Nephron progenitor cell (in vitro differentiated cells): ENCODE measurements around the gene SEMA6A.

Source experiments
- DNase-seq: peaks from one replicate; pipeline ENCODE4 v3.0.0; 2021
- H3K27ac Mint-ChIP-seq: 2 replicates; pipeline ENCODE4 v1.8.0; 2021; ENCODE audit warnings: mild to moderate bottlenecking, moderate library complexity, mixed read lengths
- H3K27me3 Mint-ChIP-seq: 2 replicates; pipeline ENCODE4 v1.8.0; 2021; ENCODE audit warnings: mild to moderate bottlenecking, low read depth, mixed read lengths; ENCODE audit not compliant: poor library complexity
- H3K36me3 Mint-ChIP-seq: 2 replicates; pipeline ENCODE4 v1.8.0; 2021; ENCODE audit warnings: low read depth, mixed read lengths
- H3K4me1 Mint-ChIP-seq: 2 replicates; pipeline ENCODE4 v1.8.0; 2021; ENCODE audit warnings: mixed read lengths
- H3K4me3 Mint-ChIP-seq: 2 replicates; pipeline ENCODE4 v1.8.0; 2021; ENCODE audit warnings: mild to moderate bottlenecking, moderate library complexity, mixed read lengths
- H3K9me3 Mint-ChIP-seq: 2 replicates; pipeline ENCODE4 v1.8.0; 2021; ENCODE audit warnings: mild to moderate bottlenecking, moderate library complexity, mixed read lengths
- CTCF ChIP-seq: fragments of 200-600 bp; sonication (generic); IDR thresholded peaks from 2 replicates; pipeline ENCODE4 v1.5.0; 2021; ENCODE audit warnings: antibody characterized with exemption

SEMA6A gene

GRCh38 chr5:116446356-116447005 lies 128.1 kb downstream of the SEMA6A start:
- Mint-ChIP-seq H3K27ac (no peak overlapping the region), H3K4me1 (peaks cover 59% of the 10 kb centered on the region), H3K9me3 (no peaks in the 10 kb centered on the region), H3K4me3 (no peak overlapping the region), H3K36me3 (peaks cover 65% of the 10 kb centered on the region), H3K27me3 (no peaks in the 10 kb centered on the region)
- DNase-seq = no peak
- no peak for TF ChIP-seq CTCF

DNA sequence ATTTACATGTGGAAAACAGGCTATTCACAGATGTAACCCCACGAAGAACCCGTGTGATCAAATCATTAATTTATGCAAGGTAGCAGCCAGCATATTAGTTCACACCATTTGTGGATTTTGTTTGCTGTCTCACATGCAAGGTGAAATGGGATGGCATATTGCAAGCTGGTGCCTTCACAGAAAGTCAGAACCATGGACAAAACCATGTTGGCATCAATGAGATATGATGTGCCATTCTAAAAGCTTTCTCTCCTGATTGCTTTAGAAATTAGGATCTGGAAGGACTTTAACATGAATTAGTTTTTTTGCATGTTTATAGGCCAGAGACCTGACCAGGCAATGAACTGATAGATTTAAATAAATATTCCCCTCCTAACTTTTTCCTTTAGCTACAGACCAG lies 129.3 kb downstream of the SEMA6A start:
- H3K27ac Mint-ChIP-seq = no peak overlapping the region
- no peak for TF ChIP-seq CTCF
- no peaks in the 10 kb centered on the region for H3K9me3 Mint-ChIP-seq
- H3K4me3 Mint-ChIP-seq = no peak overlapping the region
- peaks cover 63% of the 10 kb centered on the region for H3K4me1 Mint-ChIP-seq
- no peaks in the 10 kb centered on the region for H3K27me3 Mint-ChIP-seq
- H3K36me3 Mint-ChIP-seq = peaks cover 56% of the 10 kb centered on the region
- no peak for DNase-seq

- Mint-ChIP-seq H3K4me1 (peaks cover 66% of the 10 kb centered on the region), H3K27me3 (no peaks in the 10 kb centered on the region), H3K36me3 (peaks cover 56% of the 10 kb centered on the region), H3K4me3 (no peak overlapping the region), H3K9me3 (no peaks in the 10 kb centered on the region), H3K27ac (peak overlapping the region; percentile 74)
- no peak for TF ChIP-seq CTCF
- no peak for DNase-seq
These were observed 130.0 kb downstream of the SEMA6A start for GRCh38 chr5:116444373-116445295.

DNA sequence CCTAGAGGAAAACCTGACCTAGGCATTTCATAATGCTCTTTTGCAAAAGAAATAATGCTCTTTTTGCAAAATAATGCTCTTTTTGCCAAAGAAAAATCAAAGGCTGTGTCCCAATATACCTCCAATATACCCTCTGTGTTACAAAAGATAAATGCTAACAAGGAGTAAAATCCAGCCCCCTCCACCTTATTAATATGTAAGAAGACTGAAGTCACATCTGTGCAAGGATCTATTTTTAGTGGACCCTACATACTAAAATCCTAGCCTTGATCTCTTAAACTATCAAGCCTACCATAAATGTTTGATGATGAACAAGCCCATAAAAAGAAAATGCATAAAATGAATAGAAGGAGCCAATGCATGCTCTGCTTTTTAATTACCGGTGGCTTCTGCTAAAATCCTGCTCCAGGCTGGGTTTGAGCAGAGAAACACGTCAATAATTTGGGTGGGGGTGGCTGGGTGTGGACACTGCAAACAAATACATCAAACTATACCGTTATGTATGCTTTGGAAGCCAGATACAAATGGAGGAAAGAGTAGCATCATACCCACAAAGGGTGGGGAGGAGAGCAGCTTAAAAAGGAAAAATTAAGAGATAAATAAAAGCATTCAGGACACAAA lies 131.6 kb downstream of the SEMA6A start:
- no peak overlapping the region for H3K4me3 Mint-ChIP-seq
- no peaks in the 10 kb centered on the region for H3K27me3 Mint-ChIP-seq
- peak overlapping the region; percentile 45 for H3K27ac Mint-ChIP-seq
- peaks cover 49% of the 10 kb centered on the region for H3K36me3 Mint-ChIP-seq
- H3K4me1 Mint-ChIP-seq = peaks cover 67% of the 10 kb centered on the region
- H3K9me3 Mint-ChIP-seq = no peaks in the 10 kb centered on the region
- TF ChIP-seq CTCF = no peak
- DNase-seq = no peak

- H3K27me3 Mint-ChIP-seq = no peaks in the 10 kb centered on the region
- no peak for TF ChIP-seq CTCF
- H3K27ac Mint-ChIP-seq = peak overlapping the region; percentile 80
- peaks cover 72% of the 10 kb centered on the region for H3K4me1 Mint-ChIP-seq
- H3K4me3 Mint-ChIP-seq = no peak overlapping the region
- DNase-seq = no peak
- H3K9me3 Mint-ChIP-seq = no peaks in the 10 kb centered on the region
- H3K36me3 Mint-ChIP-seq = peaks cover 40% of the 10 kb centered on the region
These were observed 132.5 kb downstream of the SEMA6A start for GRCh38 chr5:116442095-116442534.
